ENCODE results near the gene ZMIZ1.

Gene ZMIZ1

GRCh38 chr10:79101560-79102497 lies 33.1 kb downstream of the ZMIZ1 start:
- DNase-seq = no peak

- no peak for DNase-seq
Measured at GRCh38 chr10:79102498-79102874, 33.7 kb downstream of the ZMIZ1 start.

GRCh38 chr10:79103129-79103528 lies 34.4 kb downstream of the ZMIZ1 start:
- no peak for DNase-seq

GRCh38 chr10:79103585-79103984 lies 34.8 kb downstream of the ZMIZ1 start:
- no peak for DNase-seq

GRCh38 chr10:79105150-79105739 lies 36.5 kb downstream of the ZMIZ1 start:
- DNase-seq = no peak

DNA sequence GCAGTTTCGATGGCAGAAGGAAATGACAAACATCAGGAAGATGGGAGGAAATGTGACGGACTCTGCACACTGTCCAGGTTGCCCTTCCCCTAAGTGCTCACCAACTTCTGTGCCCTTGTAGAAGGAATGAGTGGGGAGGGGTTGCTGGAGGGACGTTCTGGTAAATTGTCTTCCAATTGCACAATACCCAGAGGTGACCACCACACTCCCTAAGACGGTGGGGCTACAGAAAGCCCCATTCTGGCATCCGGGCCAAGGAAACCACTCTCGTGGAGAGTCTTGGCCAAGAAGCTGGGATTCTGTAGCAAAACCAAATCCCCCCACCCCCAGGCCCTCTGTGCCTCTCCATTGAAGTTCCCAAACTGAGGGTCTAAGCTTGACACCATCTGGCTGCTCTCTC lies 37.1 kb downstream of the ZMIZ1 start:
- DNase-seq = no peak

DNA sequence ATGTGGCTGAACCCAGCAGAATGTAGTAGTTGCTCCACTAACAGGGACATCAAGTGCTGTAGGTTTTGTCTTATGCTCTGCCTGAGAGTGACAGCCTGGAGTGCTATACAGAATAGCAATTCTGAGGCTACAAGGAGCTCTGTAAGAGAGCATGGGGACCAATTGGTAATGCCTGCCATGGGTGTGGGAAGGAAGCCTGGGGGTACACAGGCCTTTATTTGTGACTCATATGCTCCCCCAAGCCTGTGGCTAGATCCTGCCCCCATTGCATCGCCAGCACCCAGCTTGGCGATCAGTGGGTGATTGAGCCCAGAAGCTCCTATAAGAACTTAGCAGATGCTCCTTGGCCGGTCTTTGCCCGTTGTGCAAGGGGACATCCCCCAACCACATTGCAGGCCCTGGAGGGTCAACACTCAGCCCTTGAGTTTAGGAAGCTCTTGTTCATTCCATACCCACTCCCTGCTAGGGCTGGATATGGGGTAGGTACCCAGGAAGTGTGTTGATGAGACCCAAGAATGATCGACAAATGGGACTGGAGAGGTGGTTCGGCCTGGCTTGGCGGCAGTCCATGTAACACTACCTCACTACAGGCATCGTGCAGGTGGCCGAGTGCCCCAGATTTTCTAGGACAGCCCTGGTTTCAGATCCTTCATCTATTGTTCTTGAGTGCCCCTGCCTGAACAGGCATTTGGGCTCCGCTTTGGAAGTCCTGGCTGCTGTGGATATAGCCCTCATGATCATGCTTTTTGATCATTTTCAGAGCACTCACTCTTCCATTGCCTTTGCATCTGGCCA lies 37.7 kb downstream of the ZMIZ1 start:
- no peak for DNase-seq

- DNase-seq = no peak
Measured at GRCh38 chr10:79107736-79108264, 39.0 kb downstream of the ZMIZ1 start.

DNA sequence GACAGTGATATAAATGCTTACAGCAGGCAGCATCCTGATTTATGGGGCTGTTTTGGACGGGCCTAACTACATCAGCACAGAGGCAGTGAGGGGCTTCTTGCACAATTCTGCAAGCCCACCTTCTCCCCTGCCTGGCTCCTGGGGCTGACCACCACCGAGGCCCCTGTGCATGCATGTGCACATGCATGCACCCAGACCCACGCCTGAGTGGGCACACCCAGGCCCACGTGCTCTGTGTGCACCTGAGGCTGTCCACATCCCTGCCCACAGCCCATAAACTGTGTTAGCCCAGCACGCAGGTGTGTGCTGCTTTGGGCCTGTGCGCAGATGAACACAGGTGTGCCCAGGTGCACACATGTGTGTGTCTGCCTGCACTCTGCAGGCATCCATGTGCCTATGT lies 40.0 kb downstream of the ZMIZ1 start:
- DNase-seq = no peak

DNA sequence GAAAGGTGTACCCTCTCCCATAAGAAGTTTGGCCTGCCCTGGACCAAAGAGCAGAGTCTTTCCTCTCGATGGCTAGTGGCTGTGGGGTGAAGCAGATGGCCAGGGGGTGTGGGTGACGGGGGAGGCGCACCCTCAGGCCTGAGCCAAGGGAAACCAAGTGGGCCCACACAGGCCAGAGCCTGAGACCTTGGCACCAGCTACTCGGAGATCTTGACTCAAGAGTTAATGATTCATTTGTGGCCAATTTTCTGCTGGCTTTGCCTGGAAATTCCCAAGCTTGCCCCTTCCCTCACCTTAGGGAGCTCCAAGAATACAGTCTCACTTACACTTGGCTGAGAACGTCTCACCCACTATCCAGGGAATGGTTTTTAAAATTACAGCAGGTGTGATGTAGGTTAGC lies 42.7 kb downstream of the ZMIZ1 start:
- DNase-seq = no peak

DNA sequence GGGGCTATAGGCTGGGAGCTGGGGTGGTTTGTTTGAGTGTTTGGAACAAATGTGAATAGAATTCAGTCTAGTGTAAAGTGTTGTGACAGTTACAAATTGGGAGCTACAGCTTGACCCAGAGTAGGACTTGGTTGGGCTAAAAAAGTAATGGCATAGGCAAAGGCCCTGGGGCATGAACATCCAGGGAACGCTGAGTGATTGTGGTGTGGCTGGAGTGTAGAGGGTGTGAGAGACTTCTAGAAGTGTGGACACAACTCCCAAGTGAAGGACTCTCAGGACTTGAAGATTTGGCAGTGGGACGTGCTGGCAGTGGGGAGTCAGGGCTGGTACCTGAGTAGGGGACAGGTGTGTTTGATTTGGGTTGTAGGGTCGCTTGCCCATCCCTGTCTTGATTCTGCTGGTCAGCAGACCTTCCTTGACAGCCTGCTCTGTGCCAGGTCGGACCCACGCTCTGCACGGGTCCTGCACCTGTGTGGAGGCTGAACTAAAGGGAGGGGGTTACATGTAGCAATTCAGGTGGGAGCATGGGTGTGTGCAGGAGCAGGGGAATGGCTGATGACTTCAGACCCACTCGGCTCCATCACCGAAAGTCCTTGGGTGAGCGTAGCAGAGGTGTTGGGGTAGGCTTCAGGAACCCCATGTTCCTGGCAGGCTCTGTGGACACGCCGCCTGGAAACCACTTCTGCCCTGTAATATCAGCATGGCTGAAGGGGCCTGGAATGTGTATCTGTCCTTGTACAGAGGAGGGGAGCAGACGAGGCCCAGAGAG lies 43.3 kb downstream of the ZMIZ1 start:
- no peak for DNase-seq

GRCh38 chr10:79112881-79113431 lies 44.2 kb downstream of the ZMIZ1 start:
- no peak for DNase-seq

GRCh38 chr10:79113827-79114226 lies 45.1 kb downstream of the ZMIZ1 start:
- DNase-seq = no peak

DNA sequence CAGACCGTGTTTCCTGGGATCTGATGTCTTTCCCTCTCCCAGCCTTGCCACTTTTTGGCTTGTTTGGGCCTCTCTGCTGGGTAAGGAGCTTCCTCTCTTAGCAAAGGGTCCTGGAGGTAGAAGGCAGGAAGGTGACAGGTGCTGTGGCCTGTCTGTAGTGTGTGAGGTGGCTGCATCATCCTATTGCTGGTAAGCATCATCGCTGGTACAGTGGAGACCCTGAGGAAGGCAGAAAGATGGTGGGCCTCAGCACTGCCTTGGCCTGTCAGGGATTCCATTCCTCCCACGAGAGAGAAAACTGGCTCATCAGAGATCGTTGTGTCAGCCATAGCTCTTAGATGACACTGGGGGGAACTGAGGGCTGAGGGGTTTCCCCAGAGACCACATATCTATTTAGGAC lies 46.5 kb downstream of the ZMIZ1 start:
- DNase-seq = no peak

- DNase-seq = no peak
Measured at GRCh38 chr10:79116368-79116767, 47.6 kb downstream of the ZMIZ1 start.

DNA sequence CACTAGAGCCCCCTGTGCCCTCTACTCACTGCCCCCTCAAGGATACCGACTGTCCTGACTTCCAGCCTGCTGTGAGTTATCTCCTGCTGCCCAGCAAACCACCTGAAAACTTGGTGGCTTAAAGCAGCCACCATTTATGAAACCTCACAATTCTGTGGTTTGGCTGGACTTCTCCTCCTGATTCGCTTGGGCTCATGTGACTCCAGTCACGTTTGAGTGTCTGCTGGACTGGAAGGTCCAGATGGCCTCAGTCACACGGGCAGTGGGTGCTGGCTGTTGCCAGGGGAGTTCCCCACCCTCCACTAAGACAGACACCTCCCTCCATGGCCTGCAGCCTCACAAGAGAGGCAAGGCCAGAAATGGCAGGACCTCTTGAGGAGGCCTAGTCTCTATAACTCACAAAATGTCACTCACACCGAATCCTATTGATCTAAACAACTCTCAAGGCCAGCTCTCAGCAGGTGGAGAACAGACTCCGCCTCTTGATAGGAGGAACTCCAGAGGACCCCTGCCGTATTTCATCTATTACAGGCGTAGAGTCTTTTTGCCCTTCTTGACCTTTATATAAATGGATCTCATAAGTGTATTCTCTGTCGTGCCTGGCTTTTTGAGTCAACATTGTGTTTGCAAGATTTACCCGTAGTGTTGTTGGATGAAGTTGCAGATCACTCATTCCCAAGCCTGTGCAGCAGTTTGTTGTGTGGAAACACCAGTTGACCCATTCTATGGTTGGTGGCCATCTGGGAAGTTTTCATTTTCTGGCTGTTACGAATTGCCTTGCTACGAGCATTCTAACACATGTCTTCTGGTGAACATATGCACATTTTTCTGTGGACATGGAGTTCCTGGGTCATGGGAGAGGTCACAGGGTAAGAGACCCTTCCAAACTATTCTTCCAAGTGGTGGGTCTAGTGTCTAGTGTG lies 48.3 kb downstream of the ZMIZ1 start:
- DNase-seq = no peak

DNA sequence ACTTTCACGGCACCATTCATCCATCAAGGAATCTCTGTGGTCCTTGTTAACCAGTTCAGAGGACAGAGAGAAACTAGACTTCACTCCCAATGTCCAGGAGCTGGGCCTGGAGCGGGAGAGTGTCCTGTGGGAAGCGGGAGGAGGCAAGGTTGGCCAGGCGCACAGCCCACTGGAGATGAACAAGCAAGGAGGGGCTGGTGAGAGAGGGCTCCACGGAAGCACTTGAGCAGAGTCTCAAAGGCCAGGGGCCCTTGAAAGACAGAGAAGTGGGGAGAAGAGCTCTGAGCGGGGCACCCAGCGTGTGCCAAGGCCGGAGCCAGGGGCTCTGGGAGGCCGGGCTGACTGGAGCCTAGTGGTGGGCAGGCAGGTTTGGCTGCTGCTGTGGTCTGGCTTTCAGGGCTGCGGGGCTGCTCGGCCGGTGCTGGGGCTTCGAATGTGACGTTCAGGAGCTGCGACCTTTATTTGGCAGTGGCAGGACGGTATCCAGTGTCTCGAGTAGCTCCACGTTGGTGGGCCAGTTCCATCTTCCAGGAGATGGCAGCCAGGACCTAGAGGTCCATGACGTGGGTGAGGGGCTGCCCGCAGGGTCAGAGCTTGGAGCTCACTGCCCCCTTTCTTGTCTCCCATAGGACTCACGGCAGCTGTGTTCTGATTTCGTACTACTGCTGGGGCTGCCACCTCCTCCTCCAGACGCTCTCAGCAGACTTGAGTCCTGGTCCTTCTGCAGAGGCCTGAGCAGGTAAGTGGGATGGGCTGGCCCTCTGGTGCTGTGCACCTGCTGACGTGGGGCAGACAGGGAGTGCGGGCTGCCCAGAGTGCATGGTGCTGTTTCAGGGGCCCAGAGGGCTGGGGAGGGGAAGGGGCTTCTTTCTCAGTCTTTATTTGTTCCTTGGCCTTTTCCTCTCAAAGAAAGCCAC lies 49.8 kb downstream of the ZMIZ1 start:
- no peak for DNase-seq

DNA sequence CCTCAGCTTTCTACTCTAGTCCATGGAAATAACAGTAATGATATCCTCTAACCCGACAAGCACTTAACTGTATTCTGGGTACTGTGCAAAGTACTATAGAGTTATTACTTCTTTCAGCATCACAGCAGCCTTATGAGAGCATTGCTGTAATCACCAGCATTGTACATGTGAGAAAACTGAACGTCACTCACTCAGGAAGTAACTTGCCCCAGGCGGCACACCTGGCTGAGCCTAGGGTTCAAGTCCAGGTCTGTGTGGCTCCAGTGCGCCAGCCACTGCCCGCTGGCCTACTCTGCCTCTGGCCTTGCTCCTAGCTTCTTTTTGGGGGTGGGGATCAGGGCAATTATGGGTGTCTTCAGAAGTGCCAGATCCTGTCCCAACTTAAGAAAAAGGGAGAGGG lies 50.5 kb downstream of the ZMIZ1 start:
- no peak for DNase-seq

DNA sequence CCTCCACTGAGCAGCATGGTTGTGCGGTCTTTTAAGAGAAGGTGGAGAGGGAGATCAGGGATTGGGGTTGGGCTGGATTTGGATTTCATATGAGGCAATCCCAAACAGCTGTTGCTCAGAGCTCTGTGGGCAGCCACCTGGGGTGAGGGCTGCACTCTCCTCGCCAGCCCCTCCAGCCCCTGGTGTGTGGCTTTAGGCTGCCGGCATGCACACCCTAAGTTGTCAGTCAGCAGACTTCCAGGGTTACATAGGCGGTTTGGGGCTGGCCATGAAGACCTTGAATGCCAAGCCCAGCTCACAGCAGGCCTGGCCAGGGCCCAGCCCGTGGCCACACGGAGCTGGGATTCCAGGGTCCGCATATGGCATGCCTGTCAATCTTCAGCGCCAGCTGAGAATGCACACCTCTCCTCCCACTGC lies 54.8 kb downstream of the ZMIZ1 start:
- DNase-seq = no peak

- DNase-seq = no peak
Measured at GRCh38 chr10:79124066-79124465, 55.3 kb downstream of the ZMIZ1 start.
